HepG2 (cell line): ENCODE measurements around the gene ENTPD1. TPM values are rescaled to one million over a fixed set of nuclear protein-coding genes. Genes with fewer than 3 reads are reported as not detected.

Experiments
- ATAC-seq: fragments of 200-7000 bp; cut with Tn5 transposase; 3 replicates; pipeline ENCODE4 v1.9.1; 2020; ENCODE audit warnings: mild to moderate bottlenecking, moderate library complexity
- BruUV-seq: library from RNA; stranded (reverse); fragments of 400-500 nt; replicated peaks from 2 replicates; lab custom pipeline; 2021; lab: Mats Ljungman, UMichigan
- CTCF ChIA-PET: fragments of 300-600 bp; formaldehyde crosslinking; extraction: SDS; loops from one replicate; lab custom pipeline; 2021; ENCODE audit warnings: low total read pairs, inconsistent platforms, low intra/inter-chr PET ratio; lab: Yijun Ruan, JAX
- POLR2A ChIA-PET: fragments of 350-600 bp; sonication (Branson Sonifier 250); formaldehyde crosslinking; loops from one replicate; lab custom pipeline; 2020; ENCODE audit warnings: antibody characterized with exemption, inconsistent platforms; lab: Yijun Ruan, JAX
- DNase-seq: peaks from one replicate; pipeline ENCODE4 v3.0.0-alpha.2; 2015; ENCODE audit warnings: low spot score
- FAIRE-seq: peaks from 3 replicates; lab custom pipeline; 2011; peaks lifted over from hg19 to GRCh38; lab: Jason Lieb, UNC
- H2AFZ ChIP-seq: one replicate; pipeline ENCODE4 v1.6.1; 2011; ENCODE audit warnings: low read length, inconsistent platforms
- H3K27ac ChIP-seq: fragments of 300-600 bp; 3 replicates; pipeline ENCODE4 v1.8.0; 2011; ENCODE audit warnings: mixed run types, mild to moderate bottlenecking, mixed read lengths, low read length, inconsistent platforms; ENCODE audit not compliant: insufficient read depth; ENCODE audit errors: extremely low read length
- H3K27me3 ChIP-seq, 2 experiments: fragments of 200-600 bp in 1 of 2; 2 replicates in 1 of 2; 3 replicates in 1 of 2; pipeline versions ENCODE4 v1.6.0 to v1.8.0; 2011; ENCODE audit warnings: low read length in 2 of 2, mild to moderate bottlenecking in 2 of 2, moderate library complexity in 2 of 2, inconsistent platforms in 1 of 2; ENCODE audit not compliant: insufficient read depth in 2 of 2, control insufficient read depth in 1 of 2
- H3K36me3 ChIP-seq, 2 experiments: fragments of 200-600 bp in 1 of 2; replicated peaks in 1 of 2; 2 replicates in 1 of 2; 3 replicates in 1 of 2; pipeline versions ENCODE4 v1.5.1 to v1.8.0; 2011; ENCODE audit warnings: low read length in 2 of 2, inconsistent platforms in 1 of 2; ENCODE audit not compliant: insufficient read depth in 2 of 2, control insufficient read depth in 1 of 2
- H3K4me1 ChIP-seq: 2 replicates; pipeline ENCODE4 v1.5.1; 2012; ENCODE audit warnings: low read length, inconsistent platforms; ENCODE audit not compliant: insufficient read depth
- H3K4me2 ChIP-seq: 2 replicates; pipeline ENCODE4 v1.6.0; 2011; ENCODE audit warnings: low read depth, low read length, inconsistent platforms
- H3K4me3 ChIP-seq, 3 experiments: fragments of 200-600 bp in 1 of 3; sonication (generic), shearing (Covaris generic) in 1 of 3; replicated peaks in 1 of 3; 2 replicates each; pipeline ENCODE4 v1.5.1; 2011 to 2016; ENCODE audit warnings: low read length in 3 of 3, inconsistent platforms in 2 of 3, low read depth in 2 of 3, mild to moderate bottlenecking in 2 of 3, control low read depth in 1 of 3, mixed read lengths in 1 of 3; ENCODE audit not compliant: insufficient read depth in 1 of 3
- H3K79me2 ChIP-seq: one replicate; pipeline ENCODE4 v1.6.1; 2011; ENCODE audit warnings: low read length, inconsistent platforms; ENCODE audit not compliant: insufficient read depth
- H3K9ac ChIP-seq: 2 replicates; pipeline ENCODE4 v1.6.0; 2011; ENCODE audit warnings: mild to moderate bottlenecking, low read depth, low read length, inconsistent platforms; ENCODE audit not compliant: insufficient read depth
- H3K9me3 ChIP-seq: 2 replicates; pipeline ENCODE4 v1.5.1; 2012; ENCODE audit warnings: mild to moderate bottlenecking, low read length
- H4K20me1 ChIP-seq: 2 replicates; pipeline ENCODE4 v1.6.0; 2011; ENCODE audit warnings: inconsistent platforms, mild to moderate bottlenecking, low read length, moderate library complexity; ENCODE audit not compliant: insufficient read depth
- CHD4 ChIP-seq: fragments of 200-600 bp; sonication (generic); IDR thresholded peaks from 2 replicates; pipeline ENCODE4 v1.7.0; 2017; ENCODE audit warnings: mild to moderate bottlenecking, low read length, borderline replicate concordance
- DDIT3 ChIP-seq: sonication (generic); formaldehyde crosslinking; IDR thresholded peaks from 2 replicates; pipeline ENCODE4 v1.4.0; 2020; ENCODE audit warnings: mild to moderate bottlenecking, missing genetic modification reagents
- MYNN ChIP-seq: sonication (generic); formaldehyde crosslinking; IDR thresholded peaks from 2 replicates; pipeline ENCODE4 v1.4.0; 2020; ENCODE audit warnings: mild to moderate bottlenecking, low read depth, missing genetic modification reagents
- PAX8 ChIP-seq: sonication (generic); formaldehyde crosslinking; IDR thresholded peaks from 2 replicates; pipeline ENCODE4 v1.8.0; 2022; ENCODE audit warnings: mild to moderate bottlenecking, missing genetic modification reagents, borderline replicate concordance
- SAP130 ChIP-seq: IDR thresholded peaks from 2 replicates; pipeline ENCODE4 v1.6.1; 2016; ENCODE audit warnings: low read depth
- TIGD3 ChIP-seq: sonication (generic); formaldehyde crosslinking; IDR thresholded peaks from 2 replicates; pipeline ENCODE4 v1.5.1; 2020; ENCODE audit warnings: mild to moderate bottlenecking, missing genetic modification reagents, borderline replicate concordance
- TRIM24 ChIP-seq: sonication (generic); formaldehyde crosslinking; IDR thresholded peaks from 2 replicates; pipeline ENCODE4 v1.8.0; 2022; ENCODE audit warnings: mild to moderate bottlenecking, missing genetic modification reagents
- ZNF256 ChIP-seq: sonication (generic); formaldehyde crosslinking; conservative IDR thresholded peaks from 2 replicates; pipeline ENCODE4 v1.4.0; 2020; ENCODE audit warnings: missing genetic modification reagents
- ZNF367 ChIP-seq: sonication (generic); formaldehyde crosslinking; IDR thresholded peaks from 2 replicates; pipeline ENCODE4 v1.4.0; 2020; ENCODE audit warnings: missing genetic modification reagents, borderline replicate concordance
- ZNF563 ChIP-seq: sonication (generic); formaldehyde crosslinking; IDR thresholded peaks from 2 replicates; pipeline ENCODE4 v1.8.0; 2022; ENCODE audit warnings: mild to moderate bottlenecking, moderate library complexity, missing genetic modification reagents
- ZNF569 ChIP-seq: sonication (generic); formaldehyde crosslinking; IDR thresholded peaks from 2 replicates; pipeline ENCODE4 v1.5.0; 2020; ENCODE audit warnings: mild to moderate bottlenecking, missing genetic modification reagents, moderate library complexity, borderline replicate concordance
- WGBS: methylation state at CpG from one replicate; pipeline ENCODE4 v1.1.6; 2017; ENCODE audit warnings: low lambda C conversion rate; 5-methylcytosine and 5-hydroxymethylcytosine counted together
- in situ Hi-C: cut with HindIII; loops from 2 replicates; pipeline ENCODE4 v1.10.0; 2017; ENCODE audit warnings: low pct_unique_long_range_greater_than_20kb; ENCODE audit not compliant: extremely low pct_ligation_motif_present
- intact Hi-C: fragments of 100-400 bp; cut with micrococcal nuclease; formaldehyde crosslinking; loops from one replicate; pipeline ENCODE4 v1.10.0; 2022; ENCODE audit not compliant: unreplicated experiment
- polyA plus RNA-seq, 8 experiments: library from polyadenylated mRNA; depleted of rRNA in 3 of 8; stranded (reverse) in 7 of 8; unstranded in 1 of 8; fragments of >200 nt; fragmentation: Illumina TruSeq in 4 of 8; extraction: Trizol in 4 of 8; gene quantifications; 2 replicates each; pipeline versions ENCODE4 v1.2.1 to v1.2.3, GENCODE V29; 2011 to 2016; ENCODE audit warnings: low read depth in 4 of 8, missing spikeins in 1 of 8, mixed read lengths in 1 of 8; ENCODE audit not compliant: insufficient read depth in 1 of 8
- total RNA-seq, 5 experiments: library from RNA; depleted of rRNA; stranded (reverse); fragments of >200 nt; fragmentation: Illumina TruSeq; extraction: Trizol; gene quantifications; 2 replicates each; pipeline ENCODE4 v1.2.3, GENCODE V29; 2016; ENCODE audit warnings: low read depth in 1 of 5

ENTPD1 gene
- total and polyA plus RNA-seq, 2 of the 13 experiments (the other 11 are each of a cell fraction or from before 2014, with no cell fraction given) = 0.07 TPM

GRCh38 chr10:95815701-95816240, 59.8 kb downstream of the ENTPD1 start:
- FAIRE-seq (no peak), ATAC-seq (no peak), DNase-seq (no peak)
- no TSS peak for BruUV-seq
- ChIA-PET POLR2A (no interaction called here), CTCF (no interaction called here)
- WGBS = 34% methylated on average over 6 of the region's 6 CpGs
- in situ Hi-C loops (no loop called here), intact Hi-C loops (no loop called here)
- H2AFZ ChIP-seq = no peak overlapping the region
- H3K27ac ChIP-seq = no peak overlapping the region
- H3K9ac ChIP-seq = no peak overlapping the region
- no peak for TF ChIP-seq DDIT3 (CRISPR knock-in tag)
- TF ChIP-seq MYNN (CRISPR knock-in tag) = no peak
- TF ChIP-seq ZNF367 (CRISPR knock-in tag) = no peak
- TF ChIP-seq CHD4 = no peak
- TF ChIP-seq TIGD3 = no peak
- TF ChIP-seq ZNF256 = no peak
- TF ChIP-seq ZNF563 (CRISPR knock-in tag) = no peak
- H3K27me3 ChIP-seq = no peaks in the 10 kb centered on the region
- H3K4me2 ChIP-seq = no peak overlapping the region; the same call in 1 of the 2 replicates
- no peaks in the 10 kb centered on the region for H3K79me2 ChIP-seq
- H3K4me3 ChIP-seq = no peak overlapping the region
- H3K36me3 ChIP-seq = no peaks in the 10 kb centered on the region
- H3K9me3 ChIP-seq = no peaks in the 10 kb centered on the region
- H3K4me1 ChIP-seq = peaks cover 58% of the 10 kb centered on the region
- no peaks in the 10 kb centered on the region for H4K20me1 ChIP-seq

DNA sequence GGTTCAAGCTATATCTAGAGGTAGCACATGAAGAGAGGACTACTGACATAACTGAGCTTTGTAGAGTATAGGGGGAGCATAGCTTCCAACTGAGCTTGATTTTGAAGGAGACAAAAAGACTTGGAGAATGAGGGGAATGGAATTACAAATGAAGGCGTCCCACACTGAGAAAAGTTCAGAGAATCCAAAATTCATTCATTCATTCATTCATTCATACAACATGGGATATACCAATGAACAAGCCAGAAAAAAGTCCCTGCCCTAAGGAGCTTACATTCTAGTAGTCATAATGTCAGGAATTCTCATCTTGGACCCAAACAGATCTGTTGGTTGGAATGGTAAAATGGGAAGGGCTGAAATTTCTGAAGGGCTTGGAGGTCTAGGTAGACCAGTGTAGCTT, 62.0 kb downstream of the ENTPD1 start:
- peaks cover 60% of the 10 kb centered on the region for H3K4me1 ChIP-seq
- H3K9me3 ChIP-seq = no peaks in the 10 kb centered on the region
- ChIA-PET POLR2A (no interaction called here), CTCF (no interaction called here)
- no peak overlapping the region for H2AFZ ChIP-seq
- H3K9ac ChIP-seq = no peak overlapping the region
- intact Hi-C loops (no loop called here), in situ Hi-C loops (no loop called here)
- H3K4me3 ChIP-seq = no peak overlapping the region
- FAIRE-seq = no peak
- no peak for DNase-seq
- no peaks in the 10 kb centered on the region for H4K20me1 ChIP-seq
- no peak for ATAC-seq
- TF ChIP-seq PAX8 (no peak), SAP130 (CRISPR knock-in tag) (no peak), TRIM24 (CRISPR knock-in tag) (no peak), ZNF569 (CRISPR knock-in tag) (no peak)
- no peaks in the 10 kb centered on the region for H3K36me3 ChIP-seq
- no peak overlapping the region for H3K4me2 ChIP-seq
- no peak overlapping the region for H3K27ac ChIP-seq
- 0% methylated on average over 1 of the region's 1 CpG for WGBS
- no peaks in the 10 kb centered on the region for H3K79me2 ChIP-seq
- H3K27me3 ChIP-seq = no peaks in the 10 kb centered on the region
- no TSS peak for BruUV-seq
